Measurements from ENCODE around the gene AFP.

Gene AFP

GRCh38 chr4:73468170-73468569 lies 32.1 kb downstream of the AFP start:
- DNase-seq, result no peak

- DNase-seq, result no peak
These were observed 34.7 kb downstream of the AFP start for GRCh38 chr4:73470728-73471127.

GRCh38 chr4:73477176-73477575 lies 41.2 kb downstream of the AFP start:
- no peak for DNase-seq

GRCh38 chr4:73479323-73479722 lies 43.3 kb downstream of the AFP start:
- DNase-seq, result no peak

GRCh38 chr4:73481358-73481757 lies 45.3 kb downstream of the AFP start, which contains the start of gene AFM:
TSS of gene AFM (plus strand) at chr4:73481745. CDS start at chr4:73481776, 31 bp downstream.
- no peak for DNase-seq

- DNase-seq, result no peak
These were observed 49.1 kb downstream of the AFP start for GRCh38 chr4:73485085-73485484.

- no peak for DNase-seq
These were observed 49.6 kb downstream of the AFP start for GRCh38 chr4:73485596-73485995.

- DNase-seq, result no peak
These were observed 50.5 kb downstream of the AFP start for GRCh38 chr4:73486497-73486896.

- DNase-seq, result no peak
These were observed 51.2 kb downstream of the AFP start for GRCh38 chr4:73487233-73487632.

- no peak for DNase-seq
These were observed 64.2 kb downstream of the AFP start for GRCh38 chr4:73499996-73500765.

GRCh38 chr4:73501664-73502265 lies 65.7 kb downstream of the AFP start:
- DNase-seq, result no peak

- DNase-seq, result no peak
These were observed 69.5 kb downstream of the AFP start for GRCh38 chr4:73505567-73505966.

Measured in eye (tissue), 1 donor.